ENCODE results near the gene SLC50A1.

SLC50A1 gene, protein sequence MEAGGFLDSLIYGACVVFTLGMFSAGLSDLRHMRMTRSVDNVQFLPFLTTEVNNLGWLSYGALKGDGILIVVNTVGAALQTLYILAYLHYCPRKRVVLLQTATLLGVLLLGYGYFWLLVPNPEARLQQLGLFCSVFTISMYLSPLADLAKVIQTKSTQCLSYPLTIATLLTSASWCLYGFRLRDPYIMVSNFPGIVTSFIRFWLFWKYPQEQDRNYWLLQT

DNA sequence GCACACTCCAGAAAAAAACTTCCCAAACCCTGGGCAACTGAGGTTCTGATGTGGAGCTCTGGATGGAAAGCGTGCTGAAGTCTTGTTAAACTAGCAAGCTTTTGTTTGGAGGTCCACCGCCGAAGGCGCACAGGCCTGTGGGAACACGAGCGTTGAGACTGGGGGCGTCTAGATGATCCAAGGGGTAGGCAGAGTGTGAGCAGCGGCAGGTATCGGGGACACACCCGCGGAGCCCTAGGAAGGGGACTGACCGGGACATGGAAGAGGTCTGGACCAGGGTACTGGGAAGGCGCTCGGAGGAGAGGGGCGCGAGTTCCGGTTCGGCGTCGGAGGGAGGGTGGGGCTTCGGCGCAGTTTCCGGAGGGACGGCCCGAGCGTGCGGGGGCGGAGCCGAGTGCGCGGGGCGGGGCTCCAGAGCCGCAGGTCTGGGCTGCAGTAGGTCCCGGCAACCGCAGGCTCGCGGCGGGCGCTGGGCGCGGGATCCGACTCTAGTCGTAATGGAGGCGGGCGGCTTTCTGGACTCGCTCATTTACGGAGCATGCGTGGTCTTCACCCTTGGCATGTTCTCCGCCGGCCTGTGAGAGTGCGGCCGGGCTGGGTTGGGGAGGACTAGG, at the start of gene SLC50A1:
SLC50A1 (plus strand) TSS at position 438 of the 614 bp plus-strand sequence; CDS start at position 498, 60 bp downstream.
- peak; percentile 86 for DNase-seq (ENCODE audit: low read depth)

DNA sequence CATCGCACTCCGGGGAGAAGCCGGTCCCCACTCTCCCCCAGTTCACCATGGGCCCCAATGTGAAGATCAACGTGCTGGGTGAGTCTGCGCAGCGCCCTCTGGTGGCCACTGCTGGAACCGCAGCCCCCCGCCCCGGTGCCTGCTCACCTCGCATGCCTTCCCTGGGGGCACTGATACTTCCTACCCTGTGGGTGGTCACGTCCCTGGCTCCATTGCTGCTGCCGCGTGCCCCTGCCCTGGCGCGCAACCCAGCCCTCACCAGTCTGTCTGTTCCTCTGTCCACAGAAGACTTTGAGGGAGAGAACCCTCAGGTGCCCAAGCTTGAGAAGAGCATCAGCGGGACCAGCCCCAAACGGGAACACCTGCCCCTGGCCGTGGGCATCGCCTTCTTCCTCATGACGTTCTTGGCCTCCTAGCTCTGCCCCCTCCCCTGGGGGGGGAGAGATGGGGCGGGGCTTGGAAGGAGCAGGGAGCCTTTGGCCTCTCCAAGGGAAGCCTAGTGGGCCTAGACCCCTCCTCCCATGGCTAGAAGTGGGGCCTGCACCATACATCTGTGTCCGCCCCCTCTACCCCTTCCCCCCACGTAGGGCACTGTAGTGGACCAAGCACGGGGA, 49.4 kb upstream of the SLC50A1 start:
- no peak for DNase-seq (ENCODE audit: low read depth)

DNA sequence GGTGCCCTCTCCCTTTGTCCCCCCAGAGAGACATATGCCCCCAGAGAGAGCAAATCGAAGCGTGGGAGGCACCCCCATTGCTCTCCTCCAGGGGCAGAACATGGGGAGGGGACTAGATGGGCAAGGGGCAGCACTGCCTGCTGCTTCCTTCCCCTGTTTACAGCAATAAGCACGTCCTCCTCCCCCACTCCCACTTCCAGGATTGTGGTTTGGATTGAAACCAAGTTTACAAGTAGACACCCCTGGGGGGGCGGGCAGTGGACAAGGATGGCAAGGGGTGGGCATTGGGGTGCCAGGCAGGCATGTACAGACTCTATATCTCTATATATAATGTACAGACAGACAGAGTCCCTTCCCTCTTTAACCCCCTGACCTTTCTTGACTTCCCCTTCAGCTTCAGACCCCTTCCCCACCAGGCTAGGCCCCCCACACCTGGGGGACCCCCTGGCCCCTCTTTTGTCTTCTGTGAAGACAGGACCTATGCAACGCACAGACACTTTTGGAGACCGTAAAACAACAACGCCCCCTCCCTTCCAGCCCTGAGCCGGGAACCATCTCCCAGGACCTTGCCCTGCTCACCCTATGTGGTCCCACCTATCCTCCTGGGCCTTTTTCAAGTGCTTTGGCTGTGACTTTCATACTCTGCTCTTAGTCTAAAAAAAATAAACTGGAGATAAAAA, 48.7 kb upstream of the SLC50A1 start:
- DNase-seq (ENCODE audit: low read depth): no peak

DNA sequence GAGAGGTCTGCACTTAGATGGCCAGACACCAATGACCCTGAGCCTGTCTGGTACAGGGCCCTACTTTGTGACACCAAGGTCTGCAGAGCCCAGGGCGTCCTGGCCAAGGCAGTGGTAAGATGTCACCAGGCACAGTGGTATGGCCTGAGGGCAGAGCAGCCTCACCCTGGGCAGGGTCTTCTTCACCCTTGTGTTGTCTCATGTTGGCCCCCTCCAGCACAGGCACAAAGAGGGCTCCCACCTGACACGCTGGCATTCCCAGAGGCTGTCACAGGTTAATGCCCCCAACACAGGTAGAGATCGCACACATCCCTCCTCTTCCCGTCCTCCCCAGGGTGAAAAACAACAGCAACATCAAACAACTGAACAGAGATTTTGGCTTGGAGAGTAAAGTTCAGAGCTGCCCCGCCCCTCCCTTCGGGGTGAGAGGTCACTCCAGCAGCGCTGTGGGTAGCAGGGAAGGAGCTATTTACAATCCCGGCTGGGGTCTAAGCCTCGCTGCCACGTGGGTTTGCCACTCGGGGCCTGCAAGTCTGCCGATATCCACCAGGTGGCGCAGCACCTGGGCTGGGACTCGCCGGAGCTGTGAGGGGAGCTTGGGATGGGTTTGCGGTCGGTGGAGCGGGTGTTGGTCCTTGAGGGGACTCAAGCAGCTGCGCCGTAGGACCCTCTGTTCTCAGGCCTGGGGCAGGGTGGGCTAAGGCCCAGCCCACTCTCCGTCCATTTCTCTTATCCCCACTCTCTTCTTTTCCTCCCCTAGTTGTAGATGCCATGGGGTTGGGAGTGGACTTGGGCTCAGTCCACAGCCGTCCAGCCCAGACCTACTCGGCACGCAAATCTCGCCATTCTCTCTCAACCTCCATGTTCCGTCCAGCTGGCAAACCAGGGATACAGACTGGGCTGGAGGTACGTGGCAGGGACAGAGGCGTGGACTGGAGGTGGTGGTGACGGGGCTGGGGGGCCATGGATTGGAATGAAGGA, 44.3 kb upstream of the SLC50A1 start:
- DNase-seq (ENCODE audit: low read depth): peak; percentile 45

DNA sequence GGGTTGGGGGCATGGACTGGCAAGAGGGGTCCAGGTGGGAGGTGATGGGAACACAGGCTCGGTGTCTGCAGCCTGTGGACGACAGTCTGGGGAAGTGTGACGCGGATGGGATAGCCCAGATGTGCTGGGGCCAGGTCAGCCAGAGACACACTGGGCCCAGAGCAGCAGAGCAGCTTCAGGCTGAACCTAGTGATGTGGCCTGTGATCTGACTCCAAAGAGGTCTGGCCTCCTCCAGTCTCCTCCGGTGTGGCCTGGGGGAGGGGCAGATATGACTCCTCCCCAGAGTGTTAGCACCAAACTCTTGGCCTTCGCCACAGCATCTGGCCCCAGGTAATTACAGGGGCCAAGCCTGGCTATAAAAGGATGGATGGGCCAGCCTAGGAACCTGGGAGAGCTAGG, 43.5 kb upstream of the SLC50A1 start:
- DNase-seq (ENCODE audit: low read depth): no peak

DNA sequence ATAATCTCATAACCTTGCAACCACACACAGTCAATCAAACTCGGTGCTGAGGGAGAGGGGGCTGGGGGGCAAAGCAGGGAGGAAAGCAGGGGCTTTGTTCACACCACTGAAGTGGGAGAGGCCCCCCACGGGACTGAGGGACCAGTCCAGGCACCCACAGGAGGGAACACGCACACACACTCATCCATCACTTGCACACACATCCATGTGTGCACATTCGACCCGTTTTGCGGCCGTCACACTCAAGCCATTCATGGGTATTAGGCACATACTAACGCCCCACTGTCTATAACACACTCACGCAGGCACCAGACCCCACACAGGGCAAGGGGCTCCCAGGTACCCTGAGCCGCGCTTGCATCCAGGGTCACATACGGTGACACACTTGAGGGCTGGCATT, 43.0 kb upstream of the SLC50A1 start:
- no peak for DNase-seq (ENCODE audit: low read depth)

DNA sequence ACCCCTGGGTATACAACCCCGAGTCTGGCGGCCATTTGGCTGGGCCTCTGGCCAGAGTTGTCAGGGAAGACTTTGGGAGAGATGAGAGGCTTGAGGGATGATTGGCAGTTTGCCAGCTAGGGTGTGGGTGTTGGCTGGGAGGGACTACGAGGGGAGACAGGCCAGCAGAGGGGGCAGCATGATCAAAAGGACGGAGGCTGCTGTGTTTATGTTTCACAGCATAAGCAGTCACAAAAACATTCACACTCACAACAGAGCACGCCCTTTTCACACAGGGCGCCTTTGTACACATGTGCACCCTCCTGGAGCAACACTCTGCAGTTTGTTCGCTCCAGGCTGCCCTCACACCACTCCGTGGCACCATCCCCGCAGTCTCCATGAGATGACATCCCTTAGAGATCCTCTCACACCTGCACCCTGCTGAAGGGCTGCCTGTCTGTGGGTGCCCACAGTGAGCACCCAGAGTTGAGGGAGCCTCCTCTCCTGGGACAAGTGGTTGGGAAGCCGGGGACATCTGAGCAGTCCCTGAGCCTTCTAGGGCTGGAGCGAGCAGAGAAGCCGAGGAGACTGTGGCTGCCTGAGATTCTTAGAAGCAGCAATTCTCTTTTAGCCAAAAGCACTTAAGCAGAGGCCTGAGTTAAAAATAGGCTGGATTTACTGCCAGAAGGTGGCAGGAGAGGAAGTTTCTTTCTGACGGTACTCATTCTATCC, 41.6 kb upstream of the SLC50A1 start:
- DNase-seq (ENCODE audit: low read depth): peak; percentile 27

DNA sequence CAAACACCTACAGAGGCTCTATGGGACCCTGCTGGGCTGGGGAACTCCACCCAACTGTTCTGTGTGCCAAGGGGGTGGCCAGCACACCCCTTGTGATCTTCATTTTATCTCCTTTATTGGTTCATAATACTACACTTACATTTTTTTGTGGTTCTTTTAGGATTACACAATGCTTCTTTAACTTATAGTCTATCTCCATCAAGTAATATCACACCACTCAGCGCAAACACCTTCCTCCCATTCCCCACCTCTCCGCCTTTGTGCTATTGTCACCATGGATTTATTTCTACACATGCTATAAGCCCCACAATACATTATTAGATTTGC, 41.1 kb upstream of the SLC50A1 start:
- DNase-seq (ENCODE audit: low read depth): no peak

DNA sequence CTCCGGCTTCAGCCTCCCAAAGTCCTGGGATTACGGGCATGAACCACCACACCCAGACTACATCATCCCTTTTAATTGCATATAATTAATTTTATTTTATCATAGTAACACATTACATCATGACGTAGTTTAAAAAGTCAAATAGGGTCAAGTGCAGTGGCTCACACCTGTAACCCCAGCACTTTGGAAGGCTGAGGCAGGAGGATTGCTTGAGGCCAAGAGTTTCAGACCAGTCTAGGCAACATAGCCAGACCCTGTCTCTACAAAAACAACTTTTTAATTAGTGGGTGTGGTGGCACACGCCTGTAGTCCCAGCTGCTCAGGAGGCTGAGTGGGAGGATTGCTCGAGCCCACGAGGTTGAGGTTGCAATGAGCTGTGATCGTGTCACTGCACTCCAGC, 36.3 kb upstream of the SLC50A1 start:
- DNase-seq (ENCODE audit: low read depth): no peak

DNA sequence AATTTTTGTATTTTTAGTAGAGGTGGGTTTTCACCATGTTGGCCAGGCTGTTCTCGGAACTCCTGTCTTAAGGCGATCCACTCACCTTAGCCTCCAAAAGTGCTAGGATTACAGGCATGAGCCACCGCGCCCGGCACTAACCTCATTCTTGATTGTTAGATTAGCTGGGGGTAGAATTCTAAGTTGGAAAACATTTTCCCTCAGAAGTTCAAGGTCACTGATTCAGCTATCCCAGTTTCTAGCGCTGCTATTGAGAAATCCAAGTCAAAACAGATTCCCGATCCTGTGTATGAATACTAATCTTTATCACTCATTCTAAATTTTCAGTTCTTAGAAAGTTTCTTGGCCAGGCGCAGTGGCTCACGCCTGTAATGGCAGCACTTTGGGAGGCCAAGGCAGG, 32.3 kb upstream of the SLC50A1 start:
- no peak for DNase-seq (ENCODE audit: low read depth)

DNA sequence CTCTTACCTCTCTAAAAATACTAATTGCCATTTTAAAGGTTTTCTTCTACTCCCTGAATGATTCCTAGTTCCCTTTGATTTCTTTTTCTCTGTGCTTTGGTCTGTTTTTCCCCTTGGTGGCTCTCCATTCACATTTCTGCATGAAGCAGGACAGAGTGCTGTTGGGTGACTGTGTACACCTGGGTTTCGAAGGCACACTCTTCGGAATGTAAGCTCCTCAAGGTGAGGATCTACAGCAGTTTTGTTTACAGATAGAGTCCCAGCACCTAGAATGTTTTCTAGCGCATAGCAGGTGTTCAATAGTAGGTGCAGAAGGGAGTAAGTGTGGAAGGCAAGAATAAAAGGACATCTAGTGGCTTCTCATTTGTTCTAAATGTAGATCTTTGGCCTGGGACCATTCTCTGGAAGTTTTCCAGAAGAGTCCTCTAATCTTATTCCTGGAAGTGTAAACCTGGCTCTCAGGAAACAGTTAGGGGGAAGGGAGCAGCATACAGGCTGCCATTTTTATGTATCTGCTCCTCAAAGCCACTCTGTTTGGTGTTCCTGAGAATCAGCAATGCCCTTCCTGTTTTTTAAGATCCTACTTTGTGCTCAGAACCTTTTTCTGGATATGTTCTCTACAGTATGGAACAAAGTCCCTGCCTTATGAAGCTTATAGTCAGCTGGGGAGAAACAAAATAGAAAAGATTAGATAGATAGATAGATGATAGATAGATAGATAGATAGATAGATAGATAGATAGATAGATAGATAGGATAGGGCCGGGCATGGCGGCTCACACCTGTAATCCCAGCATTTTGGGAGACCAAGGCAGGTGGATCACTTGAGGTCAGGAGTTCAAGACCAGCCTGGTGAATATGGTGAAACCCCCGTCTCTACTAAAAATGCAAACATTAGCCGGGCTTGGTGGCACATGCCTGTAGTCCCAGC, 30.8 kb upstream of the SLC50A1 start:
- no peak for DNase-seq (ENCODE audit: low read depth)

DNA sequence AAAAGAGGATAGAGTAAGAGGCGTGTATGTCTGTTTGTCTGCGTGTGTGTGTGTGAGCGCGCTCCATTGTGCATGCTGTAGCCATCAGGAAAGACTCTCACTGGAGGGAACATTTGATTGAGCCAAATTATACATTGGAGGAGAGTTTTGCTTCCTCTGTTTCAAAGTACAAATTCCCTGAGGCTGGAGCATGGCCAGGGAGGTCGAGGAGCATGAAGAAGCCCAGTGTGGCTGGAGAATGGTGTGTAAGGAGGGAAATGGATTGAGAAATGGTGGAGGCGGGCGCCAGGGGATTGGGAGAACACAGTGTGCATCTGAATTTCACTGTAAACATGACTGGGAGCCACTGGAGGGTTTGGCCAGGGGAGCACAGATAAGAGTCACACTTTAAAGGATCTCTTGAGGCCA, 30.0 kb upstream of the SLC50A1 start:
- no peak for DNase-seq (ENCODE audit: low read depth)

DNA sequence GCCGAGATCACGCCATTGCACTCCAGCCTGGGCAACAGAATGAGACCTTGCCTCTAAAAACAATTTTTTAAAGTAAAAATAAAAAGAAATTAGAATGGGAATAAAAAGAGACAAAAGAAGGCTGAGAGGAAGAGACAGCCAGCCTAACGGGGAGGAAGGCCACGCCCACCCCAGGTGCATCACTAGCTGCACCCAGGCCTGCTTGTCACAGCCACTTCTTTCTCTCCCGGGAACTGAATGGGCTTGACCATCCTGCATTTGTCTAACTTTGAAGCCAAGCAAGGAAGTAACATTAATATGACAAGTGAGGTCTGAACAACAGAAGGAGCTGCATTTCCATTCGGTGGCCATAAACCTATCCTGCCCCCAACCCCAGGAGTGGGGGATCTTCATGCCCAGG, 28.8 kb upstream of the SLC50A1 start:
- DNase-seq (ENCODE audit: low read depth): no peak

DNA sequence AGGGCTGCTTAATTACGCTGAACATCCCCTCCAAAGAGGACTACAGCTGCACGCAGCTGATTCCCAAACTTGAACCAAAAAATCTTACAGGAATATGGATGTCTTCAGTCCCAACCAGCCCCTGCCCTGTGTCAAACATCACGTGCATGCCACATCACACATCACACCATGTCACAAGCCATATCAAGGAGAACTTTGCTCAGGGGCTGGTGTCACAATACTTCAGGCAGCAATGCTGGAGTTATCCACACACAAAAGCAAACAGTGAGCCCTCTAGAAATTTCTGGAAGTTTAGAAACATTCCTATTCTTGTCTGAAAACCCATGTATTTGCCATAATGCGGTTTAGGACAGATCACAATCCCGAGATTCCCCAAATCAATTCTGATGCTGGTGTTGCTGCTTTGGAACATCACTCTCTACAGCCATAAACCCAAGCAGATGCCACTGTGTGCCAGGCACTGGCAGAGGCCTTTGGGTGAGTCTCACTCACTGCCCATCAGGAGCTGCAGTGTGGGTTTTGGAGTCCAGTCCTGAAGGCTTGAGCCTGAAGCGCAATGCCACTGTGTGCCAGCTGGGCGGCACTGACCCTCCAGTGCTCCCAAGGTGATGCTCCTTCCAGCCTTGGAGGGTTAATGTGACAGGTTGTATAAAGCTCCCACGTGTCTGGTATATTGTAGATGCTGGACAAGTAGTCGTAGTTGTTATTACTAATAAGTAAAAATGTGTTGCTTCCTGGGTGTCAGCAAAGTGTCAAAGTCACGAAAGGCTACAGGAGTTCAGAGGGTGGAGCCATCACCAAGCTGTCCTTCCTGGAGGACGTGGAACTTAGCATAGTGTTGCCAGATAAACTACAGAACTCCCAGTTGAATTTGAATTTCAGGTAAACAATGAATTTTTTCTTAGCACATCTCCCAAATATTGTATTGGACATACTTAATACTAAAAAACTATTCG, 28.1 kb upstream of the SLC50A1 start:
- no peak for DNase-seq (ENCODE audit: low read depth)

DNA sequence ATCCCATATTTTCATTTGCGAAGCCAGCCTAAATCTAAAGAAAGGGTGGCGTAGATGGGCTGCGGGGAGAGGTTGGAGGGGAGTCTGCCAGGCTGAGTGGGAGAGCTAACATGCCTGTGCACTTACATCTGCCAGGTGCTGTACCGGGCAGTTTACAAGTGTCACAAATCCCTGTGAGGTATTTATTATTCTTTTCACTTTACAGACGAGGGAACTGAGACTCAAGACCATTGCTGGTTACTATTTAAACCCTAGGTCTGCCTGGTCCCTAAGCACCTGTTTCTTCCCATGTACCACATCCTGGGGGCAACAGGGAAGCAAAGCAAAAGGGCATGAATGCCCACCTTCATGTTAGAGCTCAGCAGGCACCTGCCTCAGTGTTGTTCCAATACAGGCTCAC, 27.4 kb upstream of the SLC50A1 start:
- no peak for DNase-seq (ENCODE audit: low read depth)

DNA sequence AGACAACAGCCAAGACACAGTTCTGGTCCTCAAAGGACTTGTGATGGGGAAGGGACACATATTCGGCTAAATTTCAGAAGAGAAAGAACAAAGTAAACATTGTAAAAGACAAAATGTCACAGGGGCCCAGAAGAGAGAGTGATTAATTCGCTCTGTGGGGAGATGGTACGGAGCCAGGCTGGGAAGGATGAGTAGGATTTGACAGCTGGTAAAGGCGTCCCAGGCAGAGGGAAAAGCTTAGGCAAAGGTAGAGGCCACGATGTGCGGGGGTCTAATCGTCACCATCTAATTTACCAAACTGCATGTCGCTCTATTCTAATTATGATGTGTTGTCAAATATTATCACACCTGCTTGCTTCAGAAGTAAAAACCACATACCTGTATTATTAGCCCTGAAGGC, 25.3 kb upstream of the SLC50A1 start:
- no peak for DNase-seq (ENCODE audit: low read depth)

DNA sequence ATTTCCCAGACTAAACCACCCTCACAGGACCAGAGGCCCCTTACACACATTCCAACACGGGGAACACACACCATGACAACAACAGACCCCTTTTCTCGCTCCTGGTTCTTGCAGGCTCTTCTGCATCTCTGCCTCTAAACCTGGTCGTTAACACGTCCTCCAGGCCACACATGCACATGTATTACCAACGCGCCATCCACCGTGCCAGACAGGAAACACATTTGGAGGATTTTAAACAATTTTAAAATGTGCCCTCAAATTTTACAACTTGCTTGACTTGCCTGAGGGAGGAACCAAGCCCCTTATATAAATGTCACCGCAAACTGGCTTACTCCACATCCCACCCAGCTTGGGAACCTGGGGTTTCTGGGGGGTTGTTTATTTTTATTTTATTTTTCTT, 24.8 kb upstream of the SLC50A1 start:
- DNase-seq (ENCODE audit: low read depth): no peak

DNA sequence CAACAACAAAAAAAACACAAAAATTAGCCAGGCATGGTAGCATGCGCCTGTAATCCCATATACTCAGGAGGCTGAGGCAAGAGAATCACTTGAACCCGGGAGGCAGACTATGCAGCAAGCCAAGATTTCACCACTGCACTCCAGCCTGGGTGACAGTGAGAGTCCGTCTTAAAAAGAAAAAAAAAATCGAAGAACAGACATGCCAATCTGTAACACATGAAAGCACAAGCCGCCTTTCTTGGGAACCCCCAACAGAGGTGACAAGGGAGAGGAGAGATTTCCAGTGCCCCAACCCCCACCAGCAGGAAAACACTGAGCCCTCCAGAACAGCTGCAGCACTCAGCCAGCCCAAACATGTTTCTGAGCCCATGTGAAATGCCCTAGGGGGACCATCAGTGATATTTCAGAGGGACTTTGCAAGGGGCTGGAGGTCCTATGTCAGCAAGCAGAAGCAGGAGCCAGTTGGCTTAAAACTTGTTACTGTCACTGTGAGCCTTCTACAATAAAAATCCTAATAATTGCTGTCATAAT, 22.1 kb upstream of the SLC50A1 start:
- no peak for DNase-seq (ENCODE audit: low read depth)

Data from fibroblast of the conjunctiva (primary cell).